B cell (primary cell): Measurements from ENCODE around the gene BPIFA1.

ENCODE experiments used
- EZH2 ChIP-seq: IDR thresholded peaks from 2 replicates; pipeline ENCODE4 v1.6.1; 2012; ENCODE audit warnings: borderline replicate concordance, low read depth, mild to moderate bottlenecking, moderate library complexity, low read length; ENCODE audit not compliant: insufficient read depth, poor library complexity, severe bottlenecking
- TF ChIP-seq, protein P1 (sequence below): fragments of 200-600 bp; IDR thresholded peaks from one replicate; pipeline ENCODE4 v1.8.0; 2022; ENCODE audit warnings: antibody characterized with exemption, mild to moderate bottlenecking

DNA sequence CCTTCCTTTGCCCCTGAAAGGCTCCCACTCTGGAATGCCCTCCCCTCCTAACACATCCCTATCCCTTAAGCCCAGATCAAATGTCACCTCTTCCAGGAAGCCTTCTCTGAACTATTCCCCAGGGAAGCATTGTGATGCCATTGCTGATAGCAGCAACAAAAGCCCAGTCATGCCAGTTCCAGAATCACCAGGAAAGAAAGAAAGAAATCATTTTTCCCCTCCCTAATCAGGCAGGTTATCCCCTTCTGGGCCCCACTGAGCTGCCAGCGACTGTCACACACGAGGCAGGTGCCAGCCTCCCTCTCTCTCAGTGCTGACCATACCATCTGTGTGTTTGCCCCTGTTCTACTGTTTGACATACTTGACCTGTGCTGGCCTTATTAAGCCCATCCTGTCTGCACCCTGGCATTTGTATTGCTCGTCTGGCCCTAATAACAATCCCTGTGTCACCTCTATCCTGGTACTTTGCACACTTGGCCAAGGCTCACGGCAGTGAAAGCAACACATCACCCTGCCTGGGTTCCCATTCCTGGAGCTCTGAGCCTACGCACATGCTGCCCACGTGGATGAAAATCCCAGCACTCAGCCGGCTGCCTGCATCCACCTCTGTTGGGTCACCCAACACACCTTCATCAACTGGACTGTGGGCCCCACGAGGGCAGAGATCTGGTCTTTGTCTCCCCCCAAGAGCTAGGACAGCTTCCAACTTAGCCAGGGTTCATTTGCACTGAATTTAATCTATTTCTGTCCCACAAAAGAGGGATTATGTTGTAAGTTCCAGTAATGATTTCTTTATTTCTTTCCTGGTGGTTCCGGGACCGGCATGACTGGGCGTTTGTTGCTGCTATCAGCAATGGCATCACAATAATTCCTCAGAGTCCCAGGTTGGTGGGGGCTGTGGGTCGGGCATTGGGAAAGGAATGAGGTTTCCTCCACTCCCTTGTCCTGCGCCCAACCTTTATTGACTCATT is 42.0 kb downstream of the BPIFA1 start:
- TF ChIP-seq, protein P1, sequence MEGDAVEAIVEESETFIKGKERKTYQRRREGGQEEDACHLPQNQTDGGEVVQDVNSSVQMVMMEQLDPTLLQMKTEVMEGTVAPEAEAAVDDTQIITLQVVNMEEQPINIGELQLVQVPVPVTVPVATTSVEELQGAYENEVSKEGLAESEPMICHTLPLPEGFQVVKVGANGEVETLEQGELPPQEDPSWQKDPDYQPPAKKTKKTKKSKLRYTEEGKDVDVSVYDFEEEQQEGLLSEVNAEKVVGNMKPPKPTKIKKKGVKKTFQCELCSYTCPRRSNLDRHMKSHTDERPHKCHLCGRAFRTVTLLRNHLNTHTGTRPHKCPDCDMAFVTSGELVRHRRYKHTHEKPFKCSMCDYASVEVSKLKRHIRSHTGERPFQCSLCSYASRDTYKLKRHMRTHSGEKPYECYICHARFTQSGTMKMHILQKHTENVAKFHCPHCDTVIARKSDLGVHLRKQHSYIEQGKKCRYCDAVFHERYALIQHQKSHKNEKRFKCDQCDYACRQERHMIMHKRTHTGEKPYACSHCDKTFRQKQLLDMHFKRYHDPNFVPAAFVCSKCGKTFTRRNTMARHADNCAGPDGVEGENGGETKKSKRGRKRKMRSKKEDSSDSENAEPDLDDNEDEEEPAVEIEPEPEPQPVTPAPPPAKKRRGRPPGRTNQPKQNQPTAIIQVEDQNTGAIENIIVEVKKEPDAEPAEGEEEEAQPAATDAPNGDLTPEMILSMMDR = no peak
- TF ChIP-seq EZH2 = no peak
